Skeletal muscle tissue (tissue), 4 donors: ENCODE results near the gene ZSWIM1. TPM values are rescaled to one million over a fixed set of nuclear protein-coding genes. Genes with fewer than 3 reads are reported as not detected.
"Not testable (repeated sequence)": the region's sequence is repeated elsewhere in the genome, so short reads cannot be mapped to it uniquely, and the experiment has no call there.

ENCODE experiments used
- H3K27ac ChIP-seq: one replicate; pipeline ENCODE4 v1.7.0; 2013; ENCODE audit warnings: mild to moderate bottlenecking, low read depth, low read length, inconsistent platforms
- H3K27me3 ChIP-seq, 3 donors: one replicate each; pipeline ENCODE4 v1.7.0; 2013; ENCODE audit warnings: low read length in 3 of 3; ENCODE audit not compliant: control insufficient read depth in 3 of 3, insufficient read depth in 3 of 3
- H3K36me3 ChIP-seq, 3 donors: one replicate each; pipeline ENCODE4 v1.7.0; 2013; ENCODE audit warnings: low read length in 3 of 3; ENCODE audit not compliant: control insufficient read depth in 3 of 3, insufficient read depth in 3 of 3
- H3K4me1 ChIP-seq, 3 donors: one replicate each; pipeline ENCODE4 v1.7.0; 2013; ENCODE audit warnings: low read length in 3 of 3, mild to moderate bottlenecking in 3 of 3; ENCODE audit not compliant: control insufficient read depth in 3 of 3, insufficient read depth in 3 of 3
- H3K4me3 ChIP-seq, 3 donors: one replicate each; pipeline ENCODE4 v1.7.0; 2013; ENCODE audit warnings: low read length in 3 of 3
- H3K9ac ChIP-seq, 3 donors: one replicate each; pipeline ENCODE4 v1.7.0; 2013; ENCODE audit warnings: low read length in 3 of 3, mild to moderate bottlenecking in 3 of 3, moderate library complexity in 2 of 3, low read depth in 1 of 3
- H3K9me3 ChIP-seq, 3 donors: one replicate each; pipeline ENCODE4 v1.7.0; 2013; ENCODE audit warnings: low read length in 3 of 3; ENCODE audit not compliant: control insufficient read depth in 3 of 3
- total RNA-seq: library from RNA; depleted of rRNA; stranded (reverse); fragments of >200 nt; gene quantifications from one replicate; pipeline ENCODE4 v1.2.3, GENCODE V29; 2014
- donor health status: Osteomylitis.

ZSWIM1 gene
- total RNA-seq, 1 donor from 2014 or later = 3.1 TPM

GRCh38 chr20:45925821-45926506 is 44.9 kb downstream of the ZSWIM1 start:
- Histone ChIP-seq H3K4me3 (no peak overlapping the region), H3K9ac (no peak overlapping the region), H3K4me1 (peaks cover 19 to 25% (median 21%) of the 10 kb centered on the region in 3 donors), H3K27me3 (no peaks in the 10 kb centered on the region), H3K9me3 (no peaks in the 10 kb centered on the region), H3K36me3 (no peaks in the 10 kb centered on the region), H3K27ac (peak overlapping the region; percentile 5)

- no peaks in the 10 kb centered on the region for H3K27me3 ChIP-seq
- no peaks in the 10 kb centered on the region for H3K9me3 ChIP-seq
- H3K27ac ChIP-seq = no peak overlapping the region
- H3K4me1 ChIP-seq = peaks cover 16 to 21% (median 21%) of the 10 kb centered on the region in 3 donors
- no peak overlapping the region for H3K9ac ChIP-seq
- H3K36me3 ChIP-seq = no peaks in the 10 kb centered on the region
- no peak overlapping the region for H3K4me3 ChIP-seq
These were observed 45.7 kb downstream of the ZSWIM1 start for GRCh38 chr20:45926731-45927070.

- H3K36me3 ChIP-seq = no peaks in the 10 kb centered on the region
- H3K4me3 ChIP-seq = no peak overlapping the region
- H3K9me3 ChIP-seq = no peaks in the 10 kb centered on the region
- H3K27ac ChIP-seq = no peak overlapping the region
- peaks cover 16 to 21% (median 21%) of the 10 kb centered on the region in 3 donors for H3K4me1 ChIP-seq
- no peaks in the 10 kb centered on the region for H3K27me3 ChIP-seq
- H3K9ac ChIP-seq = no peak overlapping the region
These were observed 46.2 kb downstream of the ZSWIM1 start for GRCh38 chr20:45927071-45927878.

GRCh38 chr20:45931680-45932079 is 50.7 kb downstream of the ZSWIM1 start:
- not testable (repeated sequence) for H3K9ac ChIP-seq, H3K27ac ChIP-seq, H3K27me3 ChIP-seq, H3K4me3 ChIP-seq, H3K9me3 ChIP-seq, H3K36me3 ChIP-seq
- H3K4me1 ChIP-seq = peaks cover 14 to 25% (median 16%) of the 10 kb centered on the region in 3 donors

GRCh38 chr20:45933266-45934045 is 52.4 kb downstream of the ZSWIM1 start:
- Histone ChIP-seq H3K9me3 (no peaks in the 10 kb centered on the region), H3K4me3 (peak overlapping the region; percentile 95 to 100 (median 99)), H3K4me1 (peaks cover 21 to 37% (median 23%) of the 10 kb centered on the region in 3 donors), H3K27ac (peak overlapping the region; percentile 99), H3K36me3 (peaks cover 9 to 13% (median 13%) of the 10 kb centered on the region in 3 donors), H3K27me3 (no peaks in the 10 kb centered on the region), H3K9ac (peak overlapping the region; percentile 99 to 100 (median 99))

- Histone ChIP-seq H3K4me3 (peak overlapping the region; percentile 95 to 100 (median 99)), H3K27me3 (no peaks in the 10 kb centered on the region), H3K9ac (peak overlapping the region; percentile 99 to 100 (median 99)), H3K4me1 (peaks cover 21 to 41% (median 23%) of the 10 kb centered on the region in 3 donors), H3K9me3 (no peaks in the 10 kb centered on the region), H3K36me3 (peaks cover 16 to 20% (median 20%) of the 10 kb centered on the region in 3 donors), H3K27ac (peak overlapping the region; percentile 99)
These were observed 53.1 kb downstream of the ZSWIM1 start for GRCh38 chr20:45934046-45934585.

Other genes with a start within 250 kb of the ZSWIM1 start
- not detected for gene WFDC9, start 249.9 kb upstream of the ZSWIM1 start, total RNA-seq
- gene WFDC11, start 211.0 kb upstream of the ZSWIM1 start, total RNA-seq = not detected
- gene WFDC13, start 179.2 kb upstream of the ZSWIM1 start, total RNA-seq = not detected
- gene WFDC10B, start 176.2 kb upstream of the ZSWIM1 start, total RNA-seq = not detected
- gene SPINT4, start 158.9 kb upstream of the ZSWIM1 start, total RNA-seq = not detected
- gene WFDC3, start 89.3 kb upstream of the ZSWIM1 start, total RNA-seq = not detected
- gene DNTTIP1, start 89.3 kb upstream of the ZSWIM1 start, total RNA-seq = 18.3 TPM
- gene UBE2C, start 68.6 kb upstream of the ZSWIM1 start, total RNA-seq = 10.4 TPM
- gene TNNC2, start 53.9 kb upstream of the ZSWIM1 start, total RNA-seq = 2,844 TPM
- 26.6 TPM for gene SNX21, start 47.4 kb upstream of the ZSWIM1 start, total RNA-seq
- 27.1 TPM for gene ACOT8, start 23.8 kb upstream of the ZSWIM1 start, total RNA-seq
- 7.8 TPM for gene ZSWIM3, start 23.6 kb upstream of the ZSWIM1 start, total RNA-seq
- gene SPATA25, start 6.4 kb downstream of the ZSWIM1 start, total RNA-seq = 2.6 TPM
- gene NEURL2, start 10.0 kb downstream of the ZSWIM1 start, total RNA-seq = 13.0 TPM
- 23.0 TPM for gene CTSA, start 10.1 kb downstream of the ZSWIM1 start, total RNA-seq
- 38.1 TPM for gene PLTP, start 30.9 kb downstream of the ZSWIM1 start, total RNA-seq
- 7.3 TPM for gene PCIF1, start 53.5 kb downstream of the ZSWIM1 start, total RNA-seq
- gene ZNF335, start 91.0 kb downstream of the ZSWIM1 start, total RNA-seq = 6.3 TPM
- 0.52 TPM for gene MMP9, start 127.7 kb downstream of the ZSWIM1 start, total RNA-seq
- gene SLC12A5, start 148.0 kb downstream of the ZSWIM1 start, total RNA-seq = not detected
- 10.4 TPM for gene NCOA5, start 208.7 kb downstream of the ZSWIM1 start, total RNA-seq
- 3.7 TPM for gene CD40, start 237.1 kb downstream of the ZSWIM1 start, total RNA-seq